Activated CD4-positive, alpha-beta T cell treated with anti-CD3 and anti-CD28 coated beads, Interleukin-2, Interleukin-6, amounts not matched to agents 100 ng/mL and 50 ng/mL, durations not matched to agents 16 hours and 8 hours (primary cell): ENCODE data around the gene PRR29.

Source experiments
- DNase-seq: peaks from one replicate; pipeline ENCODE4 v3.0.0-alpha.2; 2020

PRR29 gene

DNA sequence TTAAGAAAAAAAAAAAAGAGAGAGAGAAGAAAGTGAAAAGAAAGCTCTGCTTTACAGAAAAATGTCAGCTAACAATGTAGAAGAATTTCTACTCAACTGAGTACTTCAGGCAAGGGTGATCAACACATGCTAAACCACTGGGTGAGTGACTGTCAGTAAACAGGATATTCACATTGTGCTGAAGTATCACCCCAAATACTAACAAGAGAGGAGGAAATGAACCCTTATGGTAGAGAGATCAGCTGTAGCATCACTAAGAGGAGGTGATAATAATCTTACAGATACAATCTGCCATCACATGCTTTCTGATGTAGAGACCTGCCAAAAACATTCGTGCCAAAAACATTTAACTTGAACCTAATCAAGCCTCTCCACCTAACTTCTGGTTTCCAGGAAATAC is 53.0 kb downstream of the PRR29 start:
- DNase-seq: peak; percentile 60

- DNase-seq: no peak
These were observed 55.0 kb downstream of the PRR29 start for GRCh38 chr17:64053101-64053500.
